Neural progenitor cell (in vitro differentiated cells): ENCODE results near the gene STMN3.

ENCODE experiments used
- CTCF ChIP-seq: fragments of 200-600 bp; sonication (generic); IDR thresholded peaks from 2 replicates; pipeline ENCODE4 v1.5.1; 2017; ENCODE audit warnings: antibody characterized with exemption, mild to moderate bottlenecking
- EZH2 ChIP-seq: fragments of 200-600 bp; sonication (generic); IDR thresholded peaks from 2 replicates; pipeline ENCODE4 v1.6.1; 2017; ENCODE audit warnings: antibody characterized with exemption, mild to moderate bottlenecking, moderate library complexity
- EZH2phosphoT487 ChIP-seq: fragments of 200-600 bp; sonication (generic); IDR thresholded peaks from 2 replicates; pipeline ENCODE4 v1.6.1; 2017; ENCODE audit warnings: antibody characterized with exemption

GRCh38 chr20:63617876-63618265 lies 35.4 kb downstream of the STMN3 start:
- no peak for TF ChIP-seq CTCF
- TF ChIP-seq EZH2phosphoT487, result no peak
- TF ChIP-seq EZH2, result no peak
